Subcutaneous abdominal adipose tissue (tissue), 5 donors: ENCODE data around the gene WDR70.
A peak's percentile ranks its signal among the peaks of the same experiment; 100 is the strongest.
"Not testable (repeated sequence)": the region's sequence is repeated elsewhere in the genome, so short reads cannot be mapped to it uniquely, and the experiment has no call there.

Experiments used
- H3K27ac ChIP-seq: one replicate; pipeline ENCODE4 v1.7.0; 2013; ENCODE audit warnings: low read depth, mild to moderate bottlenecking, inconsistent platforms, low read length, moderate library complexity
- H3K27me3 ChIP-seq, 5 donors: one replicate each; pipeline ENCODE4 v1.7.0; 2013; ENCODE audit warnings: low read length in 5 of 5, inconsistent platforms in 1 of 5; ENCODE audit not compliant: control insufficient read depth in 5 of 5, insufficient read depth in 4 of 5
- H3K36me3 ChIP-seq, 5 donors: one replicate each; pipeline ENCODE4 v1.7.0; 2013; ENCODE audit warnings: low read length in 5 of 5; ENCODE audit not compliant: control insufficient read depth in 5 of 5, insufficient read depth in 5 of 5
- H3K4me1 ChIP-seq, 5 donors: one replicate each; pipeline ENCODE4 v1.7.0; 2013; ENCODE audit warnings: low read length in 5 of 5, mild to moderate bottlenecking in 3 of 5, moderate library complexity in 1 of 5; ENCODE audit not compliant: control insufficient read depth in 5 of 5, insufficient read depth in 5 of 5
- H3K4me3 ChIP-seq, 5 donors: one replicate each; pipeline ENCODE4 v1.7.0; 2013; ENCODE audit warnings: low read length in 5 of 5, low read depth in 1 of 5
- H3K9ac ChIP-seq, 5 donors: one replicate each; pipeline ENCODE4 v1.7.0; 2013; ENCODE audit warnings: low read length in 5 of 5, mild to moderate bottlenecking in 4 of 5, moderate library complexity in 3 of 5
- H3K9me3 ChIP-seq, 5 donors: one replicate each; pipeline ENCODE4 v1.7.0; 2013; ENCODE audit warnings: low read length in 5 of 5; ENCODE audit not compliant: control insufficient read depth in 5 of 5
- donor health status: healthy.
- donor health status: healthy.
- donor health status: healthy.
- donor health status: healthy.
- donor health status: healthy.

Gene WDR70

GRCh38 chr5:37664551-37664950 is 285.4 kb downstream of the WDR70 start:
- H3K27me3 ChIP-seq = no peaks in the 10 kb centered on the region
- H3K9ac ChIP-seq = no peak overlapping the region
- H3K27ac ChIP-seq = no peak overlapping the region
- H3K9me3 ChIP-seq = peaks cover 0 to 2% (median 0%) of the 10 kb centered on the region in 5 donors
- no peaks in the 10 kb centered on the region for H3K36me3 ChIP-seq
- no peak overlapping the region for H3K4me3 ChIP-seq
- peaks cover 0 to 52% (median 13%) of the 10 kb centered on the region in 5 donors for H3K4me1 ChIP-seq

GRCh38 chr5:37665272-37665671 is 286.2 kb downstream of the WDR70 start:
- Histone ChIP-seq H3K36me3 (no peaks in the 10 kb centered on the region), H3K9ac (no peak overlapping the region), H3K27me3 (no peaks in the 10 kb centered on the region), H3K9me3 (peaks cover 0 to 3% (median 0%) of the 10 kb centered on the region in 5 donors), H3K4me3 (no peak overlapping the region), H3K4me1 (peaks cover 0 to 52% (median 13%) of the 10 kb centered on the region in 5 donors), H3K27ac (no peak overlapping the region)

GRCh38 chr5:37665889-37666288 is 286.8 kb downstream of the WDR70 start:
- Histone ChIP-seq H3K27ac (no peak overlapping the region), H3K4me1 (peaks cover 0 to 52% (median 13%) of the 10 kb centered on the region in 5 donors), H3K9ac (peak overlapping the region in 1 of 5 donors; percentile 46), H3K36me3 (no peaks in the 10 kb centered on the region), H3K4me3 (peak overlapping the region in 2 of 5 donors; percentile 2 to 33), H3K27me3 (no peaks in the 10 kb centered on the region), H3K9me3 (peaks cover 0 to 3% (median 0%) of the 10 kb centered on the region in 5 donors)

DNA sequence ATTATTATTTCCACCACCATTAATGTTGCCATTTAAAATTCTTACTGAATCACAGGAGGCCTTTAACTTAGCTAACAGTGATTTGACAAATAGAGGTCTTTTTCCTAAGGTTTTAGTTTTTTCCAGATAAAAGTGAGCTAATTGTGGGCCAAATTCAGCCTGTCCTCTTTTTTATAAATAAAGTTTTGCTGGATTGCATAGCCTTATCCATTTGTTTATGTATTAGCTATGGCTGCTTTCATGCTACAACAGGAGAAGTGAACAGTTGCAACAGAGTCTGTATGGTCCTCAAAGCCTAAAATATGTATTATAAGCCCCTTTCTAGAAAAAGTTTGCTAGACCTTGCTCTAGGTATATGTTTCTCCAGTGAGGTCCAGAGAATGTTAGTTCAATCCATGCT is 288.3 kb downstream of the WDR70 start:
- Histone ChIP-seq H3K27ac (no peak overlapping the region), H3K9me3 (peaks cover 0 to 3% (median 0%) of the 10 kb centered on the region in 5 donors), H3K4me1 (peaks cover 0 to 44% (median 15%) of the 10 kb centered on the region in 5 donors), H3K36me3 (no peaks in the 10 kb centered on the region), H3K4me3 (no peak overlapping the region), H3K27me3 (no peaks in the 10 kb centered on the region), H3K9ac (no peak overlapping the region)

DNA sequence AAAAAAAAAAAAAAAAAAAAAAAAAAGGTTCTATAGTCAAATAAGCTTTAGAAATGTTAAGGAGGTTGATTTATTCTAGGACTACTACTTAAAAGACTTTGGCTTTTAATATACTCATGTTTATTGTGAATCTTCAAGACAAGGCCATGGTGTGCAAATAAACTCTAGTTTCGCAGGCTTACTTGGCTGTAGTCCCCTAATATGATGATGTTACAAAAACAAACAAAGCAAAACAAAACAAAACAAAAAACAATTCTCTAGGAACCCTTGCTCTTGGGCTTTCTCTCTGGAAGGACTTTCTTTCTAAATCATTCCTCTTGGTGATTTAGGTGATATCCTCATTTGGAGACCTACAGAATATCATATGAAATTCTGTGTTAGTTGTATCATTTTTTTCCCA is 288.7 kb downstream of the WDR70 start:
- Histone ChIP-seq H3K4me3 (no peak overlapping the region), H3K27me3 (no peaks in the 10 kb centered on the region), H3K4me1 (peaks cover 0 to 45% (median 16%) of the 10 kb centered on the region in 5 donors), H3K9me3 (peaks cover 0 to 3% (median 0%) of the 10 kb centered on the region in 5 donors), H3K27ac (no peak overlapping the region), H3K9ac (no peak overlapping the region), H3K36me3 (no peaks in the 10 kb centered on the region)

DNA sequence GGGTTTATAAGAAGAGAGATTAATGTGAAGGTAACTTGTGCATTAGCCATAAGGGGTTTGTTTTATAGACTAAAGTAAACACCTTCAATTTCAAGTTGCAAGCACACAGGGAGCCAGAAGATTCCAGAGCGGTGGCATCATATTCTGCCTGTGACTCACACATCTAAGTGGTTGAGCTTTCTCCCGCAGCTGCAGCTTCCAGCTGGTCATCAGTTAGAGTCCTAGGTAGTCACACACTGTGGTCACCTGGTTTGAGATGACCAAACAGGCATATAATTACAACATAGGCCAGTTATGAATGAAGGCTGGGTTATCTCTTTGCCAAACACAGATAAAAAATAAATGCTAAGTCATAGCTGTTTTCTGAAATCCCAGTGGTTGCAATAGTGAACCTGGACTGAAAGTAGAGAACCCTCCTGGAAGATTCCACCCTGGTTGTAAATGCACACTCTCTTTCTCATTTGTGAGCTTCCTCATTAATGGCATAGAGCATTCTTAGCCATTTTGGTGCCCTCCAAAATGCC is 289.5 kb downstream of the WDR70 start:
- H3K27ac ChIP-seq = no peak overlapping the region
- H3K4me1 ChIP-seq = peaks cover 0 to 37% (median 14%) of the 10 kb centered on the region in 5 donors
- no peak overlapping the region for H3K9ac ChIP-seq

GRCh38 chr5:37672118-37672588 is 293.0 kb downstream of the WDR70 start:
- H3K9me3 ChIP-seq, H3K27ac ChIP-seq, H3K27me3 ChIP-seq, H3K9ac ChIP-seq, H3K36me3 ChIP-seq, H3K4me3 ChIP-seq: not testable (repeated sequence)
- peaks cover 0 to 15% (median 5%) of the 10 kb centered on the region in 5 donors for H3K4me1 ChIP-seq

More for the DNA sequence above, 289.5 kb downstream of the WDR70 start:
- Histone ChIP-seq H3K4me3 (no peak overlapping the region), H3K27me3 (no peaks in the 10 kb centered on the region), H3K36me3 (no peaks in the 10 kb centered on the region), H3K9me3 (peaks cover 0 to 3% (median 0%) of the 10 kb centered on the region in 5 donors)

DNA sequence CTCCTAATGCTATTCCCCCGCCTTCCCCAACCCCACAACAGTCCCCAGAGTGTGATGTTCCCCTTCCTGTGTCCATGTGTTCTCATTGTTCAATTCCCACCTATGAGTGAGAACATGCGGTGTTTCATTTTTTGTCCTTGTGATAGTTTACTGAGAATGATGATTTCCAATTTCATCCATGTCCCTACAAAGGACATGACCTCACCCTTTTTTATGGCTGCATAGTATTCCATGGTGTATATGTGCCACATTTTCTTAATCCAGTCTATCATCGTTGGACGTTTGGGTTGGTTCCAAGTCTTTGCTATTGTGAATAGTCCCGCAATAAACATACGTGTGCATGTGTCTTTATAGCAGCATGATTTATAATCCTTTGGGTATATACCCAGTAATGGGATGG is 295.2 kb downstream of the WDR70 start:
- H3K27me3 ChIP-seq, H3K9ac ChIP-seq, H3K36me3 ChIP-seq, H3K4me1 ChIP-seq, H3K27ac ChIP-seq, H3K4me3 ChIP-seq, H3K9me3 ChIP-seq: not testable (repeated sequence)

DNA sequence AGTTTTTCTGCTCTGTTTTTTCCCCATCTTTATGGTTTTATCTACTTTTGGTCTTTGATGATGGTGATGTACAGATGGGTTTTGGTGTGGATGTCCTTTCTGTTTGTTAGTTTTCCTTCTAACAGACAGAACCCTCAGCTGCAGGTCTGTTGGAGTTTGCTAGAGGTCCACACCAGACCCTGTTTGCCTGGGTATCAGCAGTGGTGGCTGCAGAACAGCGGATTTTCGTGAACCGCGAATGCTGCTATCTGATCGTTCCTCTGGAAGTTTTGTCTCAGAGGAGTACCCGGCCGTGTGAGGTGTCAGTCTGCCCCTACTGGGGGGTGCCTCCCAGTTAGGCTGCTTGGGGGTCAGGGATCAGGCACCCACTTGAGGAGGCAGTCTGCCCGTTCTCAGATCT is 300.2 kb downstream of the WDR70 start:
- H3K36me3 ChIP-seq, H3K27me3 ChIP-seq, H3K4me1 ChIP-seq, H3K9me3 ChIP-seq, H3K27ac ChIP-seq, H3K9ac ChIP-seq, H3K4me3 ChIP-seq: not testable (repeated sequence)

DNA sequence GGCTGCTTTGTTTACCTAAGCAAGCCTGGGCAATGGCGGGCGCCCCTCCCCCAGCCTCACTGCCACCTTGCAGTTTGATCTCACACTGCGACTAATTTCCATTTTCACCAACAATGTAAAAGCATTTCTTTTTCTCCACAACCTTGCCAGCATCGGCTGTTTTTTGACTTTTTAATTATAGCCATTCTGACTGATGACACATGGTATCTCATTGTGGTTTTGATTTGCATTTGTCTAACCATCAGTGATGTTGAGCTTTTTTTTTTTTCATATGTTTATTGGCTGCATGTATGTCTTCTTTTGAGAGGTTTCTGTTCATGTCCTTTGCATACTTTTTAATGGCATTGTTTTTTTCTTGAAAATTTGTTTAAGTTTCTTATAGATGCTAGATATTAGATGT is 300.8 kb downstream of the WDR70 start:
- not testable (repeated sequence) for H3K4me3 ChIP-seq, H3K9ac ChIP-seq, H3K4me1 ChIP-seq, H3K27me3 ChIP-seq, H3K36me3 ChIP-seq, H3K9me3 ChIP-seq, H3K27ac ChIP-seq
